Mucosa of descending colon (tissue), 3 donors: ENCODE measurements around the gene SPART. TPM values are rescaled to one million over a fixed set of nuclear protein-coding genes. Genes with fewer than 3 reads are reported as not detected.

Experiments
- ATAC-seq: fragments of 200-7000 bp; cut with Tn5 transposase; one replicate; pipeline ENCODE4 v1.9.1; 2020; ENCODE audit warnings: mild to moderate bottlenecking, moderate library complexity
- DNase-seq, 3 donors: peaks; one replicate each; pipeline ENCODE4 v3.0.0-alpha.2; 2020
- H3K36me3 ChIP-seq: fragments of 200-600 bp; one replicate; pipeline ENCODE4 v1.8.0; 2021; ENCODE audit warnings: low read depth, mild to moderate bottlenecking
- H3K4me1 ChIP-seq: fragments of 200-600 bp; one replicate; pipeline ENCODE4 v1.8.0; 2021; ENCODE audit warnings: low read depth, mild to moderate bottlenecking
- H3K4me3 ChIP-seq: fragments of 200-600 bp; one replicate; pipeline ENCODE4 v1.8.0; 2021; ENCODE audit warnings: mild to moderate bottlenecking
- H3K9me3 ChIP-seq: fragments of 200-600 bp; one replicate; pipeline ENCODE4 v1.8.0; 2021; ENCODE audit warnings: mild to moderate bottlenecking
- CTCF ChIP-seq: fragments of 200-600 bp; IDR thresholded peaks from one replicate; pipeline ENCODE4 v1.8.0; 2022; ENCODE audit warnings: antibody characterized with exemption, mild to moderate bottlenecking
- intact Hi-C, 2 donors: fragments of 100-400 bp; cut with DNase I in 1 of 2; cut with micrococcal nuclease in 1 of 2; formaldehyde crosslinking; loops; one replicate each; pipeline versions ENCODE4 v1.11.0 to v1.11.1; 2022; cut with DNase I, micrococcal nuclease
- total RNA-seq, 3 donors: library from RNA; stranded (reverse); fragmentation: NEBNext Ultra II Directional in 2 of 3; extraction: Animal tissue kit (Norgen Biotek cat#: 25700) in 2 of 3; gene quantifications; one replicate each; pipeline versions ENCODE4 v1.2.1 to v1.2.4, GENCODE V29; 2021 to 2023
- donor health status: DM: no; HTN: no; CAD: no; lungs with moderate emphysema.
- donor health status: DM: no; HTN: no; CAD: no.
- donor health status: DM: no; HTN: yes; CAD: no.

SPART gene
- total RNA-seq, 3 donors from 2014 or later = 6.0 to 93.4 (median 13.4) TPM

GRCh38 chr13:36363366-36363863, 17.2 kb upstream of the SPART start:
- Histone ChIP-seq H3K36me3 (no peaks in the 10 kb centered on the region), H3K9me3 (no peaks in the 10 kb centered on the region), H3K4me1 (no peaks in the 10 kb centered on the region), H3K4me3 (no peak overlapping the region)
- intact Hi-C loops = no loop called here
- ATAC-seq (no peak), DNase-seq (no peak)
- no peak for TF ChIP-seq CTCF

- intact Hi-C loops = no loop called here
- TF ChIP-seq CTCF = no peak
- no peaks in the 10 kb centered on the region for H3K36me3 ChIP-seq
- ATAC-seq = no peak
- no peaks in the 10 kb centered on the region for H3K9me3 ChIP-seq
- no peak overlapping the region for H3K4me3 ChIP-seq
- H3K4me1 ChIP-seq = no peaks in the 10 kb centered on the region
- no peak for DNase-seq
These were observed 16.7 kb upstream of the SPART start for GRCh38 chr13:36362914-36363313.

- H3K36me3 ChIP-seq = no peaks in the 10 kb centered on the region
- ATAC-seq (no peak), DNase-seq (no peak)
- no peak overlapping the region for H3K4me3 ChIP-seq
- TF ChIP-seq CTCF = no peak
- H3K4me1 ChIP-seq = no peaks in the 10 kb centered on the region
- intact Hi-C loops = no loop called here
- no peaks in the 10 kb centered on the region for H3K9me3 ChIP-seq
These were observed 16.1 kb upstream of the SPART start for GRCh38 chr13:36362251-36362650.

DNA sequence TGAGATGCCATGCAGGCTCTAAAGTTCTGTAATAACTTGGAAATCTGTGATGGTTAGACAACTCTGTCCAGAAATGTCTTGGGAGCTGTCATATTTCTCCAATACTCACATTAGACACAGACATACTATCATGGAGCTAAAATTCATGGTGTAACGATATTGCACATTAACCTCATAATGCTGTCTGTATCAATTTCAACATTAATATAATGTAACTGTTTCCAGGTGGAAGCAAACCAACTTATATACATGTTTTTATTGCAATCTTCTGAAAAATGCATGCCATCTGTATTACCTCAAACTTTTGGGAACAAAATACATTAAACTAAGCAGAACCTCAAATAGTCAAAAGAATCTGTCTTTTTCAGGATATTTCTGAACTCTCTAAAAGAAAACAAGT, 14.7 kb upstream of the SPART start:
- no peak for DNase-seq
- no peak for TF ChIP-seq CTCF
- ATAC-seq = no peak
- no peaks in the 10 kb centered on the region for H3K4me1 ChIP-seq
- H3K4me3 ChIP-seq = no peak overlapping the region
- intact Hi-C loops = no loop called here
- no peaks in the 10 kb centered on the region for H3K9me3 ChIP-seq
- H3K36me3 ChIP-seq = no peaks in the 10 kb centered on the region

- H3K36me3 ChIP-seq = no peaks in the 10 kb centered on the region
- H3K4me1 ChIP-seq = no peaks in the 10 kb centered on the region
- no peak for DNase-seq
- no peak for ATAC-seq
- H3K9me3 ChIP-seq = no peaks in the 10 kb centered on the region
- TF ChIP-seq CTCF = no peak
- intact Hi-C loops = no loop called here
- no peak overlapping the region for H3K4me3 ChIP-seq
These were observed 13.2 kb upstream of the SPART start for GRCh38 chr13:36359301-36359950.
